ENCODE data around the gene SLC25A6. TPM values are rescaled to one million over a fixed set of nuclear protein-coding genes. Genes with fewer than 3 reads are reported as not detected.
"Not testable (repeated sequence)": the region's sequence is repeated elsewhere in the genome, so short reads cannot be mapped to it uniquely, and the experiment has no call there.

SLC25A6 gene
- total RNA-seq, 6 experiments from 2014 or later: 44.3 to 87.8 (median 57.0) TPM

DNA sequence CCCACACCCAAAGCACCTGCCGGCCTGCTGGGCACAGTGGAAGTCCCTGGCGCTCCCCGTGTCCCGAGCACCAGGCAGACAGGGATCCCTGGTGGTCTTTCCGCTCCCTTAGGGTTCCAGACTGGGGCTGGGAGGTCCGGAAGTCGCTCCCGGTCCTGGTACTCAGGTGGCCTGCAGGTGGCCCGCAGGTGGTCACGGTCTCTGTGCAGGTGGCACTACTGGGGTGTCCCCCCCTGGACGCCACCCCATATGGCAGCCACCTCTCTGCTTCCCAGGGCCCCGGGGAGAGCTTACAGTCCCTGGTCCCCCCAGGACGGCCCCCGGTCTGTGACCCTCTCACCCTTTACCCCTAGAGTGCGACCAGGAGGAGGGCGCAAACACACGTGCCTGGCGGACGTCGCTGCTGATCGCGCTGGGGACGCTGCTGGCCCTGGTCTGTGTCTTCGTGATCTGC is 13.6 kb downstream of the SLC25A6 start:
- H3K36me3 ChIP-seq: no peaks in the 10 kb centered on the region
- H3K9me3 ChIP-seq: no peaks in the 10 kb centered on the region
- TF ChIP-seq POLR2A (IDR thresholded peaks at IDR 0.05): no peak
- TF ChIP-seq, protein P1, sequence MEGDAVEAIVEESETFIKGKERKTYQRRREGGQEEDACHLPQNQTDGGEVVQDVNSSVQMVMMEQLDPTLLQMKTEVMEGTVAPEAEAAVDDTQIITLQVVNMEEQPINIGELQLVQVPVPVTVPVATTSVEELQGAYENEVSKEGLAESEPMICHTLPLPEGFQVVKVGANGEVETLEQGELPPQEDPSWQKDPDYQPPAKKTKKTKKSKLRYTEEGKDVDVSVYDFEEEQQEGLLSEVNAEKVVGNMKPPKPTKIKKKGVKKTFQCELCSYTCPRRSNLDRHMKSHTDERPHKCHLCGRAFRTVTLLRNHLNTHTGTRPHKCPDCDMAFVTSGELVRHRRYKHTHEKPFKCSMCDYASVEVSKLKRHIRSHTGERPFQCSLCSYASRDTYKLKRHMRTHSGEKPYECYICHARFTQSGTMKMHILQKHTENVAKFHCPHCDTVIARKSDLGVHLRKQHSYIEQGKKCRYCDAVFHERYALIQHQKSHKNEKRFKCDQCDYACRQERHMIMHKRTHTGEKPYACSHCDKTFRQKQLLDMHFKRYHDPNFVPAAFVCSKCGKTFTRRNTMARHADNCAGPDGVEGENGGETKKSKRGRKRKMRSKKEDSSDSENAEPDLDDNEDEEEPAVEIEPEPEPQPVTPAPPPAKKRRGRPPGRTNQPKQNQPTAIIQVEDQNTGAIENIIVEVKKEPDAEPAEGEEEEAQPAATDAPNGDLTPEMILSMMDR (IDR thresholded peaks at IDR 0.05): no peak
- H3K4me1 ChIP-seq: peaks cover 0 to 6% (median 0%) of the 10 kb centered on the region in 4 donors
- peak in 1 of 3 donors; percentile 52 for DNase-seq
- no peak overlapping the region for H3K27ac ChIP-seq
- no peaks in the 10 kb centered on the region for H3K27me3 ChIP-seq
- 64% methylated on average over 2 of the region's 24 CpGs for WGBS (ENCODE audit: insufficient coverage, low coverage, low lambda C conversion rate, missing lambda C conversion rate)
- ATAC-seq: peak in 1 of 4 donors; percentile 41
- intact Hi-C loops (cut with DNase I): no loop called here
- no peak overlapping the region for H3K4me3 ChIP-seq

DNA sequence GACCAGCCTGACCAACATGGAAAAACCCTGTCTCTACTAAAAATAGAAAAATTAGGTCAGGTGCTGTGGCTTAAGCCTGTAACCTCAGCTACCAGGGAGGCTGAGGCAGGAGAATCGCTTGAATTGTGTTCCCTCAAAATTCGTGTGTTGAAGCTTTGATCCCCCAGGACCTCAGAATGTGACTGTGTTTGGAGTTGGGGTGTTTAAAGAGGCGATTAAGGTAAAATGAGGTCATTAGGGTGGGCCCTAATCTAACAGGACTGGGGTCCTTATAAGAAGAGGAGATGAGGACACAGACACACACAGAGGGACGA is 23.6 kb downstream of the SLC25A6 start:
- intact Hi-C loops (cut with DNase I): no loop called here
- 79% methylated on average over 4 of the region's 4 CpGs for WGBS (ENCODE audit: insufficient coverage, low coverage, low lambda C conversion rate, missing lambda C conversion rate)

DNA sequence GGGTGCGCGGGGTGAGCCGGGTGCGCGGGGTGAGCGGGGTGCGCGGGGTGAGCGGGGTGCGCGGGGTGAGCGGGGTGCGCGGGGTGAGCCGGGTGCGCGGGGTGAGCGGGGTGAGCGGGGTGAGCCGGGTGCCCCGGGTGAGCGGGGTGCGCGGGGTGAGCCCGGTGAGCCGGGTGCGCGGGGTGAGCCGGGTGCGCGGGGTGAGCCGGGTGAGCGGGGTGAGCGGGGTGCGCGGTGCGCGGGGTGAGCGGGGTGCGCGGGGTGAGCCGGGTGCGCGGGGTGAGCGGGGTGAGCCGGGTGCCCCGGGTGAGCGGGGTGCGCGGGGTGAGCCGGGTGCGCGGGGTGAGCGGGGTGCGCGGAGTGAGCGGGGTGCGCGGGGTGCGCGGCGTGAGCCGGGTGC is 25.6 kb downstream of the SLC25A6 start:
- DNase-seq: peak in 1 of 3 donors; percentile 12
- ATAC-seq; H3K36me3 ChIP-seq; H3K4me1 ChIP-seq; intact Hi-C loops (cut with DNase I); H3K9me3 ChIP-seq; H3K4me3 ChIP-seq; H3K27me3 ChIP-seq; H3K27ac ChIP-seq: not testable (repeated sequence)
- WGBS (ENCODE audit: insufficient coverage, low coverage, low lambda C conversion rate, missing lambda C conversion rate): 98% methylated on average over 8 of the region's 63 CpGs

More for the DNA sequence above, 23.6 kb downstream of the SLC25A6 start:
- Histone ChIP-seq H3K27me3 (no peaks in the 10 kb centered on the region), H3K4me1 (no peaks in the 10 kb centered on the region), H3K4me3 (no peak overlapping the region), H3K27ac (no peak overlapping the region), H3K9me3 (no peaks in the 10 kb centered on the region), H3K36me3 (no peaks in the 10 kb centered on the region)
- no peak for TF ChIP-seq POLR2A (IDR thresholded peaks at IDR 0.05)
- TF ChIP-seq, protein P1 (IDR thresholded peaks at IDR 0.05): no peak
- ATAC-seq: no peak
- no peak for DNase-seq

DNA sequence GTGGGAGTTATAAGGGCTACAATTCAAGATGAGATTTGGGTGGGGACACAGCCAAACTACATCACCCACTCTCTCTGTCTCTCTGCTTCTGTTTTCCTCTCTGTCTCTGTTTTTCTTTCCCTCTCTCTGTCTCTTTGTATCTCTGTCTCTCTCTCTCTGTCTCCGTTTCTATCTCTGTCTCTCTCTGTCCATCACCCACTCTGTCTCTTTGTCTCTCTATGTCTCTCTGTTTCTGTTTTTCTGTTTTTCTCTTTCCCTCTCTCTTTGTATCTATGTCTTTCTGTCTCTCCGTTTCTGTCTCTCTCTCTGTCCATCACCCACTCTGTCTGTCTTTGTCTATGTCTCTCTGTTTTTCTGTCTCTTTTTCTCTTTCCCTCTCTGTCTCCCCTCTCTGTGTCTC is 30.0 kb downstream of the SLC25A6 start:
- intact Hi-C loops (cut with DNase I): no loop called here
- H3K4me3 ChIP-seq: no peak overlapping the region
- no peaks in the 10 kb centered on the region for H3K36me3 ChIP-seq
- H3K4me1 ChIP-seq: no peaks in the 10 kb centered on the region
- DNase-seq (no peak), ATAC-seq (no peak)
- TF ChIP-seq, protein P1 (IDR thresholded peaks at IDR 0.05): no peak
- no peak for TF ChIP-seq POLR2A (IDR thresholded peaks at IDR 0.05)
- WGBS (ENCODE audit: insufficient coverage, low coverage, low lambda C conversion rate, missing lambda C conversion rate): 92% methylated on average over 2 of the region's 2 CpGs
- H3K9me3 ChIP-seq: no peaks in the 10 kb centered on the region
- no peak overlapping the region for H3K27ac ChIP-seq
- H3K27me3 ChIP-seq: no peaks in the 10 kb centered on the region

DNA sequence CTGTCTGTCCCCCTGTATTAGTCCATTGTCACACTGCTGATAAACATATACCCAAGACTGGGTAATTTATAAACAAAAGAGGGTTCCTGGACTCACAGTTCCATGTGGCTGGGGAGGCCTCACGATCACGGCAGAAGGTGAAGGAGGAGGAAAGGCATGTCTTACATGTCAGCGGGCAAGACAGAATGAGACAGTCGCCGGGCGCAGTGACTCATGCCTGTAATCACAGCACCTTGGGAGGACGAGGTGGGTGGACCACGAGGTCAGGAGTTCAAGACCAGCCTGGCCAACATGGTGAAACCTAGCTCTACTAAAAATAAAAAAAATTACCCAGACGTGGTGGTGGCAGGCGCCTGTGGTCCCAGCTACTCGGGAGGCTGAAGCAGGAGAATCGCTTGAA is 30.6 kb downstream of the SLC25A6 start:
- H3K27ac ChIP-seq: no peak overlapping the region
- no peak for ATAC-seq
- H3K9me3 ChIP-seq: no peaks in the 10 kb centered on the region
- H3K4me3 ChIP-seq: no peak overlapping the region
- TF ChIP-seq, protein P1 (IDR thresholded peaks at IDR 0.05): no peak
- no peak for TF ChIP-seq POLR2A (IDR thresholded peaks at IDR 0.05)
- no peaks in the 10 kb centered on the region for H3K4me1 ChIP-seq
- DNase-seq: peak in 1 of 3 donors; percentile 44
- 80% methylated on average over 9 of the region's 12 CpGs for WGBS (ENCODE audit: insufficient coverage, low coverage, low lambda C conversion rate, missing lambda C conversion rate)
- no peaks in the 10 kb centered on the region for H3K36me3 ChIP-seq
- intact Hi-C loops (cut with DNase I): no loop called here
- no peaks in the 10 kb centered on the region for H3K27me3 ChIP-seq

Measured in right lobe of liver (tissue), 6 donors.